NCI-H1092 (cell line): ENCODE results near the gene ALOX5.
"Not testable (repeated sequence)": the region's sequence is repeated elsewhere in the genome, so short reads cannot be mapped to it uniquely, and the experiment has no call there.

ENCODE experiments used
- DNase-seq: peaks from one replicate; lab custom pipeline; 2025; lab: John Stamatoyannopoulos, UW

The ALOX5 gene

GRCh38 chr10:45374350-45375052 lies 485 bp downstream of the ALOX5 start:
- DNase-seq: no peak

DNA sequence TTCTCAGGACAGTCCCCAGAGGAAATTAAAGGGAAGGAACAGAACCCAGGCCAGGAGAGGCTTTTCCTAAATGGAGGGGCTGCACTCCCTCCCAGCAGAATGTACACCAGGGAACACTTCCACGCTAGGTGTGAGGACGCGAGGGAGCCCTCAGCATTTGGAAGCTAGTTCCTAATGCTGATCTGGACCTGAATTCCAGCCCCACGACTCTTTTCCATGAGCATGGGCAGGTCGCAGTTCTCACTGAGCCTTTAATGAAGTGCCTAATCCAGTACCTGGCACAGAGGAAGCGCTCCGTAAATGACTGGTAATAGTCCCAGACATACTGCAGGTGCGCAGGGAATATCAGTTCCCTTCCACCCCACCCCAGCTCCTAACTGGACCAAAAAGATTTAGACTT lies 1.1 kb downstream of the ALOX5 start:
- DNase-seq: no peak

- DNase-seq: no peak
Measured at GRCh38 chr10:45375716-45376231, 1.8 kb downstream of the ALOX5 start.

GRCh38 chr10:45376371-45376801 lies 2.4 kb downstream of the ALOX5 start:
- DNase-seq: no peak

- DNase-seq: no peak
Measured at GRCh38 chr10:45377321-45377720, 3.3 kb downstream of the ALOX5 start.

DNA sequence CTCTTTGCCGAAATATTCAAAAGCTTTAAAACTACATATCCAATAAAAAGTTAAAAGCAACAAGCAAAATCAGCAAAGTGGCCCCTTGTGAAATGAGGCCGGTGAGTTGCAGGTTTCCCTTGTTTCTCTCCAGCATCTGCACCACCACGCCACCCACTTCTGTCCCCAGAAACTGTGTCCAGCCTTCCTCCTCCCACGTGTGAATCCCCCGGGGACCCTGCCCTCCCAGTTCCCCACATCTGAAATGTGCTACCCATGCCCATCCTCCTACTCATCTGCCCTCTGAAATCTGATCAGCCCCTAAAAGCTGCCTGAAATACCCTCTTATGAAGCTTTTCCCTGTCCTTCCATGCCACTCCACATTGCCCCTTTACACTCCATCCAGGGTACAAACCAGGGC lies 3.8 kb downstream of the ALOX5 start:
- DNase-seq: no peak

DNA sequence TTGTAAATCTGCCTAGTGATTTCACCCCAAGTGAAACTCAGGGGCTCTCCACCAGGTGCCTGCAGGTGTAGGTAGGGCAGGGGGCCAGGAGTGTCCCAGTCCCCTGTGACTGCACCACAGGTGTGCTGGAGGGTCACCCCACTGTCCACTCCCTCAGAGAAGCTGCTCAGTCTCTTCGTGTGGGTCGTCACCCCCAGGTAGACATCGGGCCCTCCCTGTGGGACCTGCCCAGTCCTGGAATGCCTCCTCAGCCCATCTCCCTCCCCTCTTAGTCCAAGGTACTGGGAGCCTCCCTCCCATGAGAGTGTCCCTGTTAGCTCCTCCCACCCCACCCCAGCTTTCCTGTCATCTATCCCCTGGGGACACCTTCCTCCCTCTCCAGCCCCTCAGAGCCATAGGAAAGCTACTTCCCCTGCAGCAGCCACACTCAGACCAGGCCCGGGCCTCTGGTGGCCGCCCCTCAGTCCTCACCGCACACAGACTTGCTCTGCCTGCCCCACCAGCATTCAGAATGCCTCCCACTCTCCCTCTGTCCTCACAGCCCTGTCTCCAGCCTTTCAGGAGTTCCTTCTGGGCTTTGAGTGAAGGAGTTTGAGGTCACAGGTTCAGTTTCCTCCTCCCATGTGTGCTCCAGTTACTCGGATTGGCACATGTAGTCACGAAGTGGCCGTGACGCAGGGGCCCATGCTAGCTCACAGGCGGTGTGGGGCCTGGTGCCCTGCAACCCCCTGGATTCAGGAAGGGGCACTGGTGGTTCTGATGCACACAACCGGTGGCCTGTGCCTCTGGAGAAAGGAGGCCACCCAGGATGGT lies 5.1 kb downstream of the ALOX5 start:
- DNase-seq: no peak

GRCh38 chr10:45379891-45380540 lies 6.0 kb downstream of the ALOX5 start:
- DNase-seq: no peak

DNA sequence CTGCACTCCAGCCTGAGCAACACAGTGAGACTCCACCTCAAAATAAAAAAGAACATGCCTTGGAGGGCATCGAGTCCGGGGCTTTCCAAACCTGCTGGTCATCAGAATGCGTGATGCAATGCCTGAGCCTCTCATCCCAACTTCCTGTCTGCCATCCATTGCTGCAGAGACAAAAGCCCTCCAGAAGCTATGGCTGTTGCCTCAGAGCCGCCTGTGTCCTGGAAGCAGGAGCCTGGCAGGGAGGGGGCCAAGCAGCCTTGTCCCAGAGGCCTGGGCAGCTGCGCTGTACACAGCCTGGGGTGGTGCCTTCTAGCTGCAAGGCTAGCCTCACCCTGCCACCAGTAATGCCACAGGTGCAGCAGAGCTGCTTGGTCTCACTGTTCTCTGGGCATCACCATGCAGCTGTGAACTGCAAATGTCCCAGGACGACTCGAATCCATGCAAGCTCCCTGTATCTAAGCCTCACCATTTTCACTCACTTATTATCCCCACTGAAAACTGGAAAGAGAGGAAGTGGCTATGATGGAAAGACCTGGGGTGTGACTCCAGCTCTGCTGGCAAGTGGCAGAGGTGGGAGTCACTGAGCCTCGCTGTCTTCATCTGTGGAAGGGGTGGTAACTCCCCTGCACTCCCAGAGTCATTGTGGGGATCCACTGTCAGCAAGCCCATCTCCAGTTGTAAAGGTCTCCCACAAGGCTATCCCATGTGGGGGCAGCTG lies 7.0 kb downstream of the ALOX5 start:
- no peak for DNase-seq

- no peak for DNase-seq
Measured at GRCh38 chr10:45382591-45382990, 8.6 kb downstream of the ALOX5 start.

DNA sequence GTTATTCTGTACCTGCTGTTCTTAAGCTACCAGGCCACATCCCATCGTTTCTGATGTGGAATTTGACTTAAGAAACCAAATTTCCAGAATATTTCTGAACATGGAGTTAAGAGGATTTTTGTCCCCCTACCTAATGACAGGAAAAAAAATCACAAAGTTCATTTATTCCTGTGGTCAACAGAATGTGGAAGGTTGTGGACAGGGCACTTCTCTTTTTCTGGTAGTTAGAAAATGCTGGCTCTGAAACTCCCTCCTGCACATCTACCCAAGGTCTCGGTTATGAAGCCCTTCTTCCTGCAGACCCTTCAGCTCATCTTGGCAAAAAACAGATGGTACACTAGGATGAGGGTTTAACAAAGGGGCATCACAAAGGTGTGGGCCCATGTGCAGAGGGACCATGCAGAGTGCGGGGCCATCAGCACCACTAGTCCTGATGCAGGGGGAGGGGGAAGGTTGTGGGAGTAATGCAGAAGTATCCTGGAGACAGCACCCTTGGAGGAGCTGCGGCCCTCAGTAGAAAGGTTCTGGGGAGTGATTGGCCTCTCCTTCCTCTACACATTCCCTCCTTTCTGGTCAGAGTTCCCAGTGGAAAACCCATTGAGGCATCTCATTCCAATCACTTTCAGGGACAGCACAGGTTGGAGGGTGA lies 9.8 kb downstream of the ALOX5 start:
- DNase-seq: no peak

DNA sequence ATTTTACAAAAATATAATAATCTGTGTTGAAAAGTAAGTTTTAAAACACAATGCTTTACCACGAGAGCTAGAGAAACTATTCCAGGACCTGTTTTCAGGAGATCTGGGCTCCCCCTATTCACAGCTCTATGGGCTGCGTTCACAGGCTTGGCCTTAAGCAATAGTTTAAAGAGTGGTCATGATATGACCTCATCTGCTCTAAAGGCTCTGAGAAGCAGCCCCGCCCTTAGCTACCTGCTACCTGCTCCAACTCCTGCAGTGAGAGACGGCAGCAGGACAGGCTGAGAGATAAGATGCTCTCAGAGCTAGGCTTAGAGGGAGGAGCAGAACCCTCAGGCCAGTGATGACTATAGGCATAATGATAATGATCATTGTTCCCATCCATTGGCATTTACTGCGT lies 12.6 kb downstream of the ALOX5 start:
- DNase-seq: no peak

- no peak for DNase-seq
Measured at GRCh38 chr10:45387096-45387893, 13.3 kb downstream of the ALOX5 start.

DNA sequence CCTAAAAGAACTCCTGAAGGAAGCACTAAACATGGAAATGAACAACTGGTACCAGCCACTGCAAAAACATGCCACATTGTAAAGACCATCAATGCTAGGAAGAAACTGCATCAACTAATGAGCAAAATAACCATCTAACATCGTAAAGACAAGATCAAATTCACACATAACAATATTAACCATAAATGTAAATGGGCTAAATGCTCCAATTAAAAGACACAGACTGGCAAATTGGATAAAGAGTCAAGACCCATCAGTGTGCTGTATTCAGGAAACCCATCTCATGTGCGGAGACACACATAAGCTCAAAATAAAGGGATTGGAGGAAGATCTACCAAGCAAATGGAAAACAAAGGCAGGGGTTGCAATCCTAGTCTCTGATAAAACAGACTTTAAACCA lies 15.7 kb downstream of the ALOX5 start:
- not testable (repeated sequence) for DNase-seq

GRCh38 chr10:45391636-45392035 lies 17.6 kb downstream of the ALOX5 start:
- not testable (repeated sequence) for DNase-seq

DNA sequence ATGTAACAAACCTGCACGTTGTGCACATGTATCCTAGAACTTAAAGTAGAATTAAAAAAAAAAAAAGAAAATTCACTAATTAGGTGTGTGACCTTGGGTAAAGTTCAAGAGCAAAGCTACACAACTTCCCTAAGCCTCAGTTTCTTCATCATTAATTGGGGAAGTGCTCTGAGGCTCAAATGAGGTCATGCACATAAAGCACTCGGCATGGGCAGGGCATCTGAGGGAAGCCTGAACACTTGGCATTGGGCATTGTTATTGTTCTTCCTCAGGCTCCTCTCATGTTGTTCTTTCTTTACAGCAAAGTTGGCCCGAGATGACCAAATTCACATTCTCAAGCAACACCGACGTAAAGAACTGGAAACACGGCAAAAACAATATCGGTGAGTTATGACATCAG lies 21.5 kb downstream of the ALOX5 start:
- no peak for DNase-seq

DNA sequence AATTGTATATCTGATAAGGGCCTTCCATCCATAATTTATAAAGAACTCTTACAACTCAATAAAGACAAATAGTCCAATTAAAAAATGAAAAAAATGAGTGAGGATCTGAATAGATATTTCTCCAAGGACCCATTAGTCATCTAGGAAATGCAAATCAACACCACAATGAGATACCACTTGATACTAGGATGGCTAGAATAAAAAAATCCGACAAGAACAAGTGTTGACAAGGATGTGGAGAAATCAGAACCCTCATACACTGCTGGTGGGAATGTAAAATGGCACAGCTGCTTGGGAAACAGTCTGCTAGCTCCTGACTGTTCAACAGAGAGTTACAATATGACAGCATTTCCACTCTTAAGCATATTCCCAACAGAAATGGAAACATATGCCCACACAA lies 24.6 kb downstream of the ALOX5 start:
- no peak for DNase-seq

DNA sequence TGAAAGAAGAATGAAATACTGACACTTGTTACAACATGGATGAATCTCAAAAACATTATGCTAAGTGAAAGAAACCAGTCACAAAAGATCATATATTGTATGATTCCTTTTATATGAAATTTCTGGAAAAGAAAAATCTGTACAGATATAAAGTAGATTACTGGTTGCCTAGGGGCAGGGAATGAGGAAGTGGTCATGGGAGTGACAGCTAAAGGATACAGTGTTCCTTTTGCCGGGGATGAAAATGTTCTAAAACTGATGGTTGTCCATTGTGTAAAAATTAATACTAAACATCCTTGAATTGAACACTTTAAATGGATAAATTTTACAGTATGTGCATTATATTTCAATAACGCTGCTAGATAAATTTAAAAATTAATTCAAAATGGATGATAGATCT lies 25.1 kb downstream of the ALOX5 start:
- DNase-seq: no peak

GRCh38 chr10:45403151-45403550 lies 29.1 kb downstream of the ALOX5 start:
- no peak for DNase-seq

- DNase-seq: no peak
Measured at GRCh38 chr10:45404087-45404769, 30.2 kb downstream of the ALOX5 start.
